HG02571 (cell line): ENCODE data around the gene ZNF296.
A peak's percentile ranks its signal among the peaks of the same experiment; 100 is the strongest.

Experiments used
- ATAC-seq: cut with Tn5 transposase; IDR thresholded peaks from one replicate; pipeline ENCODE4 v1.9.1; 2021; ENCODE audit warnings: mild to moderate bottlenecking, moderate library complexity; ENCODE audit not compliant: unreplicated experiment

ZNF296 gene

GRCh38 chr19:45090034-45090433, 13.8 kb upstream of the ZNF296 start:
- ATAC-seq = no peak

DNA sequence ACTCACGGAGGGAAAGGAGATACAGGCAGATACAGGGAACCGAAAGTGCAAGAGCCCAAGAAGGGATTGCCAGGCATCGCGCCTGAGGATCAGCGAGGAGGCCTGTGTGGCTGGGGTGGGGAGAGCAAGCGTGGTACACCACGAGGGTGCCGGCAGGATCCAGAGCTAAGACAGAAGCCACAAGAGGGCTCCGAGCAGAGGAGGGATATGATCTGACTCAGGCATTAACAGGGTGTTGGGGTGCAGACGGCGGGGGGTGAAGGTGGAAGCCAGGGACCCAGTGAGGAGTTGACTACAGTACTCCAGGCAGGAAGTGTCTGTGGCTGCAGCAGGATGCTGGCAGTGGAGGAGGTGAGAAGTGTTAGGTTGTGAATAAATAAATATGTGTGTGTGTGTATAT, 11.3 kb upstream of the ZNF296 start:
- ATAC-seq = no peak

GRCh38 chr19:45086480-45086879, 10.2 kb upstream of the ZNF296 start:
- no peak for ATAC-seq

DNA sequence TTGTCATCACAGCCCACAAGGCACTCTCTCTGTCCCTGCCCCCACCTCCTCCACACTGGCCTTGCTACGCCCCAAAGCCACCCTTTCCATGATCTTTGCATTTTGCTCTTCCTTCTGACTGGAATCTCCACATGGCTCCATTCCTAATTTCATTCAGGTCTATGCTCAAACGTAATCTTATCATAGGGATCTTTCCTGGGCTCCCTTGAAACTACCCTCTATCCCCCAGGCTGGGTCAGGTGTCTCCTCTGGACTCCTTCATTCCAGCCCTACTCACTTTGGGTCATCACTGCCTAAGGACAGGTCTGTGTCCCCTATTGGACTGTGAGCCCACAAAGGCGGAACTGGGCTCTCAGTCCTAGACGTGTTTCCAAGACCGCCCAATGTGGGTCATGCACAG, 5.9 kb upstream of the ZNF296 start:
- ATAC-seq = no peak

GRCh38 chr19:45079911-45080370, 3.7 kb upstream of the ZNF296 start:
- ATAC-seq = no peak

DNA sequence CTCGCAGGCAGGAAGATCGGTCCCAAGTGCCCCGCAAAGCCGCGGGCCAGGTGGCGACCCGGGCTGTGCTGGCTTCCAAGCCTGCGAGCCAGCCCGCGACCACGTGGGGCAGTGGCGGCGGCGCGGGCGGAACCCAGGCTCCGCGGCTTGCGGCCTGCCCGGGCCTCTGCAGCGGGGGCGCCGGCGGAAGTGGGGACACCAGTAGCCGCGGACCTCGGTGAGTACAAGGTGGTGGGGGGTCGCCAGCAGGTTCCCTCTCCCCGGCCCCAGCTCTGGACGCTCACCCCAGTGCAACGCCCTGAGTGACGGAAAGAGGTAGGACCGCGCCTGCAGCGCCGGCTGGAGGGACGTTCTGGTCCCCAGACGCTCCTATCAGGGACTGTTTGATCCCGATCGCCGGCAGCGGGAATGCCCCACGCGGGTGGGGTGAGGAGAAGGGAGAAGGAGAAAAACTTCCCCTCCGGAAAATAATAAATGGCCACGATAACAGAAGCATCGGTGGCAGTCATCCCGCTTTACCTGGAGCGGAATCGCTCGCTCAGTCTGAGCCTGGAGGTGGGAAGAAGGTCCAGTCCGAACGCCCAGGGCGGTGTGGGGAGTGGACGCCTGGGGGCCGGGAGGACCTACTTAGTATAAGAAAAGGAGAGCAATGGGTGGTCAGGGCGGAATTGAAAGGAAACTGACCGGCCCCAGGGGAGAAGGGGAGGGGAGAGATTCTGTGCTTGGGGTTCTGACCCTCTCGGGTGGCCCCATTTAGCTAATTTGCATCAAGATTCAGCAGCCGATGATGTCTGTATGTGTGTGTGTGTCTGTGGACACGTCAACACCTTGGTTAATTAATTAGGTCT, 3.0 kb upstream of the ZNF296 start, which contains the start of gene GEMIN7:
Gene GEMIN7 (plus strand): TSS at position 198 of the 848 bp plus-strand sequence. CDS start 10,855 bp downstream, outside the sequence.
- no peak for ATAC-seq

DNA sequence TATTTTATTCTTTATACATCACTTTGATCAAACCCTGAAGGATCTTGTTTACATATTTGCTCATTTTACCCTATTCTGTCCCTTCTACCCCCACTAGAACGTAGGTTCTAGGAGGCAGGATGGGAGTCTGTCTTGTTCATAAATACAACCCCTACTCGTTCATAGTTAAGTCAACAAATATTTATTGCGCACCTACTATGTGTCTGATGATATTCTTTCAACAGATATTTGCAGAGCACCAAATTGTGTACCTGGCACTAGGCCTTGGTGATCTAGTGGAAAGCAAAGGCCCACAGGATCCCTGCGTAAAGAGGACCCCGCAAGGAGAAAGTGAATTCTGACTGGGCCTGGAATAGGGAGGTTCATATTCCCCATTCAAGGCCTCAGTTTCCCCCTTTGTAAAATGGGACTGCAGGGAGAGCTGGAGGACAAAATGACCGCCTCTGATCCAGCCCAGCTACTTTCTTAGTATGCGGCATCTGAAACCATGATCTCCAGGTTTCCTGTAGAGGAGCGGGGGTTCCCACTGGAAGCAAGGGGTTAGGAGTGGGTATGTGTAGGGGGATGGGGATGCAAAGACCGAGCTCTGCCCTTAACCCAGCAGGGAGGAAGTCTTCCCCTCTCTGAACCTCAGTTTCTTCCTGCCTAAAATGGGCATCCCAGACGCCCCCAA, 2.2 kb upstream of the ZNF296 start:
- no peak for ATAC-seq

- ATAC-seq = no peak
Observed at GRCh38 chr19:45076851-45077730, 813 bp upstream of the ZNF296 start.

DNA sequence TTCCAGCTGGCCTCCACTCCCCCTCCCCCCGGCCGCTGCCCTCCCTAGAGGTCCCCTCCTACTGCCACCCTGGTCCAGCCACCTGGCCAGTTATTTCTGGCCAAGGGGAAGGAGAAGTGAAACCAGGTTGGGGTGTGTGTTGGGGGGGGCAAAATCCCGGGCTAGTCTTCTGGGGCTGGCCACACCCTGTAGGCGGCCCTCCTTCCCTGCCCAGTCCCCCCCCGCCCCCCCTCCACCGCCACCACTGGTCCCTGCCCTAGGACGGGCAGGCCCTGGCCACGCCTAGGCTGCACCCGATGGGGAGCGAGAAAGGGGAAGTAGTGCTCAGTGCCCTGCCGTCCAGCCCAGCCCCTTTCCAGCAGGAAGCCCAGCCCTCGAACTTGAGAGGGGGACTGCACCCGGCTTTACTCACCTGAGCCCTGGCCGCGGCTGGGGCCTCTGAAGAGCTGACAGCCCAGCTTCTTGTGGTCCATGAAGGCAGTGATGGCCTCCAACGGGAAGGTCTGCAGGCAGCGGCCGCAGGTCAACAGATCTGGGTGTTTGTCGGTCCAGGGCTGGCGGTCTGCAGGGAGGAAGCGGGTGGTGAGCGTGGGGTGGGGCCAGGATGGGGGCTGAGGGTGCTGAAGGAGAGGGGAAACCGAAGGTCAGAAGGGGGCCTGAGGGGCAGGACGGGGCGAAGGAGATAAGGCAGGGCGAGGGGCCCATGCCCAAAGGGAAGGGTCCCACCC, 813 bp downstream of the ZNF296 start:
- ATAC-seq = peak; percentile 46

- ATAC-seq = no peak
Observed at GRCh38 chr19:45074744-45075300, 1.5 kb downstream of the ZNF296 start.

DNA sequence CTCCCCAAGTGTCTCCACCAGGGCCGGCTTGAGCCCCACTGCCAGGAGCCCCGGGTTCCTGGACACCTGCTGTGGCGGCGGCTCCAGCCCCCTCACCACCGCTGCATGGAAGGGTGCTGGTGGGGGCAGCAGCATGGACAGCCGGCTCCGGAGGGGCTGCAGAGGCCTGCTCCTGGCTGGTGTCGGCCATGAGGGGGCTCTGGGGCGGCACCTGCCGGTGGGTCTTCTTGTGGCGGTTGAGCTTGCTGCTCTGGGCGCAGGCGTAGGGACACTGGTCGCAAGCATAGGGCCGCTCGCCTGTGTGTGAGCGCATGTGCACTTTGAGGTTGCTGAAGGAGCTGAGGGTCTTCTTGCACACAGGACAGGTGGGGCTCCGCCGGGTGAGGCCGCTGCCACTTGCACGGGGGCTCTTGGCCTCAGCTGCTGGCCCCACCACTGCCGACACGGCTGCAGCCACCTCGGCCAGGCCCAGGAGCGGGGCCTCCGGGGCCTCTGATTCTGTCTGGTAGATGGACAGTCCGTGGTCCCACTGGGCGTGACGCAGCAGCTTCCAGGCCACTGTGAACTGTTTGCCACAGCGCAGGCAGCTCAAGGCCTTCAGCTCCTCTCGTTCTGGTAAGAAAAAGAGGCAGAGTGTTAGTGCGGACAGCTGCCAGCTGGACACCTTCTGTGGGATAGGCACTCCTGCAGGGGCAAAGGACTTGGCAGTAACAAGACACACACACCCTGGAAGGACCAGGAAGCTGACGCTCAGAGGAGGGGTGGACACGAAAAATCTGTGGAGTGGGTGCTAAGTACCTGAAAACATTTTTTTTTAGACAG, 4.1 kb downstream of the ZNF296 start:
- ATAC-seq = no peak

- no peak for ATAC-seq
Observed at GRCh38 chr19:45071545-45071938, 4.7 kb downstream of the ZNF296 start.

GRCh38 chr19:45070861-45071544, 5.3 kb downstream of the ZNF296 start:
- no peak for ATAC-seq

DNA sequence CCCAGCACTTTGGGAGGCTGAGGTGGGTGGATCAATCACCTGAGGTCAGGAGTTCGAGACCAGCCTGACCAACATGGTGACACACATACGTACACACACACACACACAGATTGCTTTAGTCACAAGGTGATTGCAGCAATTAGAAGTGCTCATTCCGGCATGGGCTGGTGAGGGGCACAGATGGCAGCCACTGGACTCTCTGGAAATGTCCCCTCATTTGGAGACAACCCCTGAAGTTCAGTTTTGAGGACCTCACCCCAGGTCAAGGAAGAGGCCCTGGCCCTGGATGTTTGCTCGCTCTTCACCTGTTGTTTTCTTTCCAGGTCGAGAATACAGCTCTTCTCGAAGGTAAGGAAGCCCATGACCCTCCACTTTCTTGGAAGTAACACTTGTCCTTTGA, 6.1 kb downstream of the ZNF296 start:
- no peak for ATAC-seq

DNA sequence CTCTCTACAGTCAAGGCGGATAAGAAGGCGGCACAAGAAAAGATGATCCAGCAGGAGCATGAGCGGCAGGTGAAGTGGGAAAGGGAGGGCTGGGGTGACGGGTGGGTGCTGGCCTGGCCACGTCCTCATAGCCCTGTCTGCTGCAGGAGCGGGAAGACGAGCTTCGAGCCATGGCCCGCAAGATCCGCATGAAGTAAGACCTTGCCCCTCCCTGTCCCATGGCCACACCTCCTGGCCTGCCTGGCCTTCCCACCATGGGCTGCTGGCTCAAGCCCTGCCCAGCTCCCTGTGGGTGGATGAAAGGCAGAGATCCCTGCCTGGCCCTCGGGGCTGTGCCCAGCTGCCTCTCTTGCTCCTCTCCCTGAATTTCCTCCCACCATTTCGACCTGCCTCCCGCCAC, 7.2 kb downstream of the ZNF296 start:
- ATAC-seq = no peak

- ATAC-seq = no peak
Observed at GRCh38 chr19:45068041-45068440, 8.2 kb downstream of the ZNF296 start.

DNA sequence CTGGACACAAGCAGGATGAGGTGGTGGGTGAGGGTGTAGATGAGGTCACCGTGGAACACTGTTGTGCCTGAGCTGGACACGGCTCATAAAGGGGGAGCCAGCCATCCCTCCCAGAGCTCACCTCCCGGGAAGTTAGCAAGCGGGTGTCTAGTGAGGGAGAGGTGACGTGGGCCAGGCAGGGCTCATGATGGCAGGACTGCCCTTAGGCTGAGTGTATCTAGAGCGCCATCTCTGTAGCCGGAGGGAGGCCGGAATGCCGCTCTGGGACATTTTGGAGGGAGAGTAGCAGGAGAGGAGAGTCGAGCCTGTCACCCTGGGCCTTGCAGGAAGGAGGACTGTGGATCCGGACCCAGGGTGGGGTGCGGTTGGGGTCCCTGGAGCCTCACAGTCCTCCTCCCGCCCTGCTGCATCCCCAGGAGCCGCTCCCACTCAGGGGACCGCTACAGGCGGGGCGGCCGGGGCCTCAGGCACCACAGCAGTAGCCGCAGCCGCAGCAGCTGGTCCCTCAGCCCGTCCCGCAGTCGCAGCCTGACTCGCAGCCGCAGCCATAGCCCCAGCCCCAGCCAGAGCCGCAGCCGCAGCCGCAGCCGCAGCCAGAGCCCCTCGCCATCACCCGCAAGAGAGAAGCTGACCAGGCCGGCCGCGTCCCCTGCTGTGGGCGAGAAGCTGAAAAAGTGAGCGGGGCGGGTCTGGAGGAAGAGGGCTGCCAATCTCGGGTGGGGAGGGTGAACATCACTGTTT, 9.2 kb downstream of the ZNF296 start:
- no peak for ATAC-seq
